HepG2 (cell line): ENCODE measurements around the gene BMP6. TPM values are rescaled to one million over a fixed set of nuclear protein-coding genes. Genes with fewer than 3 reads are reported as not detected.
A peak's percentile ranks its signal among the peaks of the same experiment; 100 is the strongest.

ENCODE experiments used
- ATF2 ChIP-seq: sonication (generic); formaldehyde crosslinking; IDR thresholded peaks from 2 replicates; pipeline ENCODE4 v1.4.0; 2020; ENCODE audit warnings: missing genetic modification reagents
- BHLHE40 ChIP-seq: IDR thresholded peaks from 2 replicates; pipeline ENCODE4 v1.6.1; 2011; ENCODE audit warnings: low read length, improper control_type of control experiment
- CC2D1A ChIP-seq: sonication (generic); formaldehyde crosslinking; IDR thresholded peaks from 2 replicates; pipeline ENCODE4 v1.8.1; 2023; ENCODE audit warnings: mild to moderate bottlenecking, missing genetic modification reagents
- DNMT3B ChIP-seq: conservative IDR thresholded peaks from 2 replicates; pipeline ENCODE4 v1.6.1; 2016; ENCODE audit warnings: missing biosample characterization, control low read depth
- ELF3 ChIP-seq: IDR thresholded peaks from 2 replicates; pipeline ENCODE4 v1.6.1; 2016; ENCODE audit warnings: missing genetic modification reagents, missing compliant biosample characterization
- GABPB1 ChIP-seq: IDR thresholded peaks from 2 replicates; pipeline ENCODE4 v1.6.1; 2016; ENCODE audit warnings: mild to moderate bottlenecking, missing genetic modification reagents, moderate library complexity, missing compliant biosample characterization
- GATA4 ChIP-seq: sonication (generic); IDR thresholded peaks from 2 replicates; pipeline ENCODE4 v1.6.1; 2016; ENCODE audit warnings: antibody characterized with exemption, low read depth, borderline replicate concordance
- GMEB1 ChIP-seq: sonication (generic); formaldehyde crosslinking; IDR thresholded peaks from 2 replicates; pipeline ENCODE4 v1.5.1; 2020; ENCODE audit warnings: missing genetic modification reagents, mild to moderate bottlenecking, borderline replicate concordance
- HCFC1 ChIP-seq: fragments of 150-350 bp; IDR thresholded peaks from 2 replicates; pipeline ENCODE4 v1.6.1; 2014; ENCODE audit warnings: low read depth, low read length
- HDAC1 ChIP-seq: sonication (generic); formaldehyde crosslinking; IDR thresholded peaks from 2 replicates; pipeline ENCODE4 v1.5.1; 2020; ENCODE audit warnings: mild to moderate bottlenecking, missing genetic modification reagents
- KDM3A ChIP-seq: IDR thresholded peaks from 2 replicates; pipeline ENCODE4 v1.6.1; 2018; ENCODE audit warnings: low read depth, missing compliant biosample characterization
- KLF9 ChIP-seq: IDR thresholded peaks from 2 replicates; pipeline ENCODE4 v1.6.1; 2016; ENCODE audit warnings: low read depth
- NFATC3 ChIP-seq: sonication (generic); formaldehyde crosslinking; IDR thresholded peaks from 2 replicates; pipeline ENCODE4 v1.5.1; 2020; ENCODE audit warnings: mild to moderate bottlenecking, missing genetic modification reagents
- RFXAP ChIP-seq: sonication (generic); formaldehyde crosslinking; IDR thresholded peaks from 2 replicates; pipeline ENCODE4 v1.4.0; 2020; ENCODE audit warnings: missing genetic modification reagents, borderline replicate concordance
- SIX4 ChIP-seq: sonication (generic); formaldehyde crosslinking; IDR thresholded peaks from 2 replicates; pipeline ENCODE4 v1.4.0; 2020; ENCODE audit warnings: missing genetic modification reagents
- SP140L ChIP-seq: sonication (generic); formaldehyde crosslinking; IDR thresholded peaks from 2 replicates; pipeline ENCODE4 v1.4.0; 2020; ENCODE audit warnings: missing genetic modification reagents, borderline replicate concordance
- U2AF1 ChIP-seq: fragments of 200-400 bp; formaldehyde crosslinking; optimal IDR thresholded peaks from 2 replicates; pipeline ENCODE3; 2017; ENCODE audit warnings: mild to moderate bottlenecking, low read depth, low read length
- ZNF20 ChIP-seq: sonication (generic); formaldehyde crosslinking; IDR thresholded peaks from 2 replicates; pipeline ENCODE4 v1.4.0; 2020; ENCODE audit warnings: mild to moderate bottlenecking, moderate library complexity, missing genetic modification reagents
- ZNF451 ChIP-seq: sonication (generic); formaldehyde crosslinking; IDR thresholded peaks from 2 replicates; pipeline ENCODE4 v1.5.0; 2020; ENCODE audit warnings: mild to moderate bottlenecking, missing genetic modification reagents
- ZNF737 ChIP-seq: sonication (generic); formaldehyde crosslinking; IDR thresholded peaks from 2 replicates; pipeline ENCODE4 v1.5.0; 2020; ENCODE audit warnings: missing genetic modification reagents, mild to moderate bottlenecking, borderline replicate concordance
- ZSCAN9 ChIP-seq: IDR thresholded peaks from 2 replicates; pipeline ENCODE4 v1.6.1; 2016; ENCODE audit warnings: borderline replicate concordance
- polyA plus RNA-seq, 8 experiments: library from polyadenylated mRNA; depleted of rRNA in 3 of 8; stranded (reverse) in 7 of 8; unstranded in 1 of 8; fragments of >200 nt; fragmentation: Illumina TruSeq in 4 of 8; extraction: Trizol in 4 of 8; gene quantifications; 2 replicates each; pipeline versions ENCODE4 v1.2.1 to v1.2.3, GENCODE V29; 2011 to 2016; ENCODE audit warnings: low read depth in 4 of 8, missing spikeins in 1 of 8, mixed read lengths in 1 of 8; ENCODE audit not compliant: insufficient read depth in 1 of 8
- total RNA-seq, 5 experiments: library from RNA; depleted of rRNA; stranded (reverse); fragments of >200 nt; fragmentation: Illumina TruSeq; extraction: Trizol; gene quantifications; 2 replicates each; pipeline ENCODE4 v1.2.3, GENCODE V29; 2016; ENCODE audit warnings: low read depth in 1 of 5
- TF ChIP-seq, protein P1 (sequence below): sonication (generic); formaldehyde crosslinking; IDR thresholded peaks from 2 replicates; pipeline ENCODE4 v1.4.0; 2020; ENCODE audit warnings: missing genetic modification reagents
- TF ChIP-seq, protein P2 (sequence below): sonication (generic); formaldehyde crosslinking; IDR thresholded peaks from 2 replicates; pipeline ENCODE4 v1.5.0; 2020; ENCODE audit warnings: mild to moderate bottlenecking, missing genetic modification reagents, borderline replicate concordance
- TF ChIP-seq, protein P3 (sequence below): sonication (generic); formaldehyde crosslinking; IDR thresholded peaks from 2 replicates; pipeline ENCODE4 v1.4.0; 2020; ENCODE audit warnings: missing genetic modification reagents, borderline replicate concordance

Gene BMP6
- total and polyA plus RNA-seq, 2 of the 13 experiments (the other 11 are each of a cell fraction or from before 2014, with no cell fraction given), result 0.09 to 0.18 TPM

- TF ChIP-seq GMEB1 (CRISPR knock-in tag) (no peak), GABPB1 (CRISPR knock-in tag) (peak; percentile 45; the same call in 1 of the 2 replicates), HCFC1 (no peak), ATF2 (peak; percentile 86; the same call in 1 of the 2 replicates), HDAC1 (CRISPR knock-in tag) (0 out of 2 replicates have a peak, but pooled peaks have one; percentile 14), KDM3A (CRISPR knock-in tag) (peak; percentile 43; the same call in 1 of the 2 replicates), ZNF737 (CRISPR knock-in tag) (no peak), ELF3 (CRISPR knock-in tag) (peak; percentile 64), ZNF20 (CRISPR knock-in tag) (no peak), SIX4 (CRISPR knock-in tag) (no peak), GATA4 (no peak), SP140L (CRISPR knock-in tag) (peak; percentile 72; the same call in 1 of the 2 replicates), BHLHE40 (no peak), DNMT3B (CRISPR knock-in tag) (0 out of 2 replicates have a peak, but pooled peaks have one; percentile 86), RFXAP (no peak), U2AF1 (no peak), KLF9 (no peak), ZNF451 (CRISPR knock-in tag) (no peak), NFATC3 (CRISPR knock-in tag) (no peak), ZSCAN9 (CRISPR knock-in tag) (no peak), CC2D1A (CRISPR knock-in tag) (no peak)
- TF ChIP-seq, protein P1, sequence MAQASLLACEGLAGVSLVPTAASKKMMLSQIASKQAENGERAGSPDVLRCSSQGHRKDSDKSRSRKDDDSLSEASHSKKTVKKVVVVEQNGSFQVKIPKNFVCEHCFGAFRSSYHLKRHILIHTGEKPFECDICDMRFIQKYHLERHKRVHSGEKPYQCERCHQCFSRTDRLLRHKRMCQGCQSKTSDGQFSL (CRISPR knock-in tag), result no peak
- TF ChIP-seq, protein P2, sequence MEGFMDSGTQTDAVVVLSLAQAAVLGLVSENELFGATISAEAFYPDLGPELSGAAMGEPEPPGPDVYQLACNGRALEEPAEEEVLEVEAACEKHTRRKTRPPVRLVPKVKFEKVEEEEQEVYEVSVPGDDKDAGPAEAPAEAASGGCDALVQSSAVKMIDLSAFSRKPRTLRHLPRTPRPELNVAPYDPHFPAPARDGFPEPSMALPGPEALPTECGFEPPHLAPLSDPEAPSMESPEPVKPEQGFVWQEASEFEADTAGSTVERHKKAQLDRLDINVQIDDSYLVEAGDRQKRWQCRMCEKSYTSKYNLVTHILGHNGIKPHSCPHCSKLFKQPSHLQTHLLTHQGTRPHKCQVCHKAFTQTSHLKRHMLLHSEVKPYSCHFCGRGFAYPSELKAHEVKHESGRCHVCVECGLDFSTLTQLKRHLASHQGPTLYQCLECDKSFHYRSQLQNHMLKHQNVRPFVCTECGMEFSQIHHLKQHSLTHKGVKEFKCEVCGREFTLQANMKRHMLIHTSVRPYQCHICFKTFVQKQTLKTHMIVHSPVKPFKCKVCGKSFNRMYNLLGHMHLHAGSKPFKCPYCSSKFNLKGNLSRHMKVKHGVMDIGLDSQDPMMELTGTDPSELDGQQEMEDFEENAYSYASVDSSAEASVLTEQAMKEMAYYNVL (CRISPR knock-in tag), result peak; percentile 44; the same call in 1 of the 2 replicates
- TF ChIP-seq, protein P3, sequence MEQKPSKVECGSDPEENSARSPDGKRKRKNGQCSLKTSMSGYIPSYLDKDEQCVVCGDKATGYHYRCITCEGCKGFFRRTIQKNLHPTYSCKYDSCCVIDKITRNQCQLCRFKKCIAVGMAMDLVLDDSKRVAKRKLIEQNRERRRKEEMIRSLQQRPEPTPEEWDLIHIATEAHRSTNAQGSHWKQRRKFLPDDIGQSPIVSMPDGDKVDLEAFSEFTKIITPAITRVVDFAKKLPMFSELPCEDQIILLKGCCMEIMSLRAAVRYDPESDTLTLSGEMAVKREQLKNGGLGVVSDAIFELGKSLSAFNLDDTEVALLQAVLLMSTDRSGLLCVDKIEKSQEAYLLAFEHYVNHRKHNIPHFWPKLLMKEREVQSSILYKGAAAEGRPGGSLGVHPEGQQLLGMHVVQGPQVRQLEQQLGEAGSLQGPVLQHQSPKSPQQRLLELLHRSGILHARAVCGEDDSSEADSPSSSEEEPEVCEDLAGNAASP (CRISPR knock-in tag), result no peak; the same call in 1 of the 2 replicates
Observed at GRCh38 chr6:7697820-7698623, 27.9 kb upstream of the BMP6 start (continued).
